ENCODE results near the gene RAB44. TPM values are rescaled to one million over a fixed set of nuclear protein-coding genes. Genes with fewer than 3 reads are reported as not detected.
A peak's percentile ranks its signal among the peaks of the same experiment; 100 is the strongest.

RAB44 gene
- total and polyA plus RNA-seq, 8 donors, result 0.04 to 0.14 (median 0.09) TPM; not detected in 1

- intact Hi-C loops (cut with DNase I), result no loop called here
- ATAC-seq, result peak in 3 of 4 donors; percentile 18 to 46 (median 36)
- 83 to 84% methylated on average over 6 of the region's 6 CpGs for WGBS, 2 donors
- TF ChIP-seq CTCF (IDR thresholded peaks at IDR 0.05), result no peak
- Histone ChIP-seq H3K9me3 (no peaks in the 10 kb centered on the region), H3K4me3 (no peak overlapping the region), H3K4me1 (no peaks in the 10 kb centered on the region), H3K27me3 (no peaks in the 10 kb centered on the region), H3K27ac (no peak overlapping the region), H3K36me3 (no peaks in the 10 kb centered on the region)
- no peak for FAIRE-seq
- DNase-seq, result no peak
These were observed 55.4 kb downstream of the RAB44 start for GRCh38 chr6:36752886-36753506.

- Histone ChIP-seq H3K4me1 (peaks cover under 1 to 2% (median 1%) of the 10 kb centered on the region in 3 donors), H3K27ac (no peak overlapping the region), H3K27me3 (no peaks in the 10 kb centered on the region), H3K4me3 (no peak overlapping the region), H3K36me3 (no peaks in the 10 kb centered on the region), H3K9me3 (no peaks in the 10 kb centered on the region)
- intact Hi-C loops (cut with DNase I), result no loop called here
- WGBS, 2 donors, result 87% methylated on average over 7 of the region's 7 CpGs
- no peak for TF ChIP-seq CTCF (IDR thresholded peaks at IDR 0.05)
- no peak for ATAC-seq
- FAIRE-seq, result no peak
- no peak for DNase-seq
These were observed 56.2 kb downstream of the RAB44 start for GRCh38 chr6:36753671-36754405.

- H3K27ac ChIP-seq, result no peak overlapping the region
These were observed 57.2 kb downstream of the RAB44 start for GRCh38 chr6:36754582-36755434.

More at GRCh38 chr6:36754582-36755434, 57.2 kb downstream of the RAB44 start:
- intact Hi-C loops (cut with DNase I), result no loop called here
- TF ChIP-seq CTCF (IDR thresholded peaks at IDR 0.05), result no peak
- Histone ChIP-seq H3K36me3 (no peaks in the 10 kb centered on the region), H3K9me3 (no peaks in the 10 kb centered on the region), H3K27me3 (no peaks in the 10 kb centered on the region), H3K4me3 (no peak overlapping the region), H3K4me1 (peaks cover 3 to 6% (median 5%) of the 10 kb centered on the region in 3 donors)
- ATAC-seq, result no peak
- no peak for DNase-seq
- WGBS, 2 donors, result 86 to 87% methylated on average over 9 of the region's 9 CpGs
- FAIRE-seq, result no peak

Measured in pancreas (tissue), 10 donors.